HG02938 (cell line): Measurements from ENCODE around the gene MYBPC1.
"Not testable (repeated sequence)": the region's sequence is repeated elsewhere in the genome, so short reads cannot be mapped to it uniquely, and the experiment has no call there.

ENCODE experiments used
- ATAC-seq: cut with Tn5 transposase; IDR thresholded peaks from one replicate; pipeline ENCODE4 v1.9.1; 2021; ENCODE audit warnings: mild to moderate bottlenecking, moderate library complexity; ENCODE audit not compliant: unreplicated experiment

The MYBPC1 gene

GRCh38 chr12:101720118-101720517 is 125.3 kb downstream of the MYBPC1 start:
- no peak for ATAC-seq

GRCh38 chr12:101722392-101722791 is 127.6 kb downstream of the MYBPC1 start:
- ATAC-seq: no peak

- ATAC-seq: no peak
Measured at GRCh38 chr12:101727098-101727497, 132.3 kb downstream of the MYBPC1 start.

- ATAC-seq: no peak
Measured at GRCh38 chr12:101729842-101730241, 135.1 kb downstream of the MYBPC1 start.

- no peak for ATAC-seq
Measured at GRCh38 chr12:101732318-101732717, 137.5 kb downstream of the MYBPC1 start.

- ATAC-seq: no peak
Measured at GRCh38 chr12:101733166-101733565, 138.4 kb downstream of the MYBPC1 start.

- ATAC-seq: not testable (repeated sequence)
Measured at GRCh38 chr12:101734482-101734881, 139.7 kb downstream of the MYBPC1 start.
